CD14-positive monocyte (primary cell): ENCODE measurements around the gene TSHR. TPM values are rescaled to one million over a fixed set of nuclear protein-coding genes. Genes with fewer than 3 reads are reported as not detected.

Experiments used
- DNase-seq, 3 donors: peaks; one replicate each; pipeline ENCODE4 v3.0.0-alpha.2; 2011 to 2022
- H2AFZ ChIP-seq: 2 replicates; pipeline ENCODE4 v1.6.0; 2012; ENCODE audit warnings: mild to moderate bottlenecking, low read depth, low read length, inconsistent platforms; ENCODE audit not compliant: insufficient read depth, poor library complexity, severe bottlenecking
- H3K27ac ChIP-seq, 2 donors: 1 replicate in 1 of 2; 2 replicates in 1 of 2; pipeline ENCODE4 v1.5.1; 2012 to 2013; ENCODE audit warnings: low read length in 2 of 2, control low read depth in 1 of 2, inconsistent platforms in 1 of 2, low read depth in 1 of 2, mild to moderate bottlenecking in 1 of 2
- H3K27me3 ChIP-seq, 2 donors: one replicate each; pipeline versions ENCODE4 v1.6.0 to v1.6.1; 2011 to 2013; ENCODE audit warnings: low read length in 2 of 2; ENCODE audit not compliant: control insufficient read depth in 2 of 2, insufficient read depth in 2 of 2
- H3K36me3 ChIP-seq, 2 donors: replicated peaks in 1 of 2; 1 replicate in 1 of 2; 2 replicates in 1 of 2; pipeline versions ENCODE4 v1.5.1 to v1.6.1; 2012 to 2013; ENCODE audit warnings: low read length in 2 of 2, control low read depth in 1 of 2, inconsistent platforms in 1 of 2, mild to moderate bottlenecking in 1 of 2; ENCODE audit not compliant: insufficient read depth in 2 of 2, control insufficient read depth in 1 of 2
- H3K4me1 ChIP-seq, 2 donors: 1 replicate in 1 of 2; 2 replicates in 1 of 2; pipeline versions ENCODE4 v1.5.1 to v1.6.1; 2012 to 2013; ENCODE audit warnings: low read length in 2 of 2, control low read depth in 1 of 2, inconsistent platforms in 1 of 2, mild to moderate bottlenecking in 1 of 2, moderate library complexity in 1 of 2; ENCODE audit not compliant: insufficient read depth in 2 of 2, control insufficient read depth in 1 of 2
- H3K4me2 ChIP-seq: replicated peaks from 2 replicates; pipeline ENCODE3; 2012; ENCODE audit warnings: low read length, moderate library complexity, mild to moderate bottlenecking; ENCODE audit not compliant: poor library complexity, severe bottlenecking; ENCODE audit errors: extremely low read depth
- H3K4me3 ChIP-seq, 3 experiments: fragments of 200-600 bp in 1 of 3; sonication (generic) in 1 of 3; replicated peaks in 1 of 3; 1 replicate in 2 of 3; 2 replicates in 1 of 3; pipeline ENCODE4 v1.5.1; 2011 to 2013; ENCODE audit warnings: low read length in 3 of 3, mild to moderate bottlenecking in 3 of 3, control low read depth in 2 of 3, low read depth in 2 of 3, inconsistent platforms in 1 of 3, moderate library complexity in 1 of 3
- H3K79me2 ChIP-seq: 2 replicates; pipeline ENCODE4 v1.6.0; 2012; ENCODE audit warnings: mild to moderate bottlenecking, control low read depth, inconsistent platforms, low read length, moderate library complexity; ENCODE audit not compliant: insufficient read depth
- H3K9ac ChIP-seq: 2 replicates; pipeline ENCODE4 v1.6.0; 2017; ENCODE audit warnings: low read length, mild to moderate bottlenecking; ENCODE audit not compliant: insufficient read depth, poor library complexity, severe bottlenecking
- H3K9me3 ChIP-seq, 2 donors: replicated peaks in 1 of 2; 1 replicate in 1 of 2; 2 replicates in 1 of 2; pipeline versions ENCODE4 v1.5.1 to v1.6.1; 2012 to 2013; ENCODE audit warnings: low read length in 2 of 2, control low read depth in 1 of 2; ENCODE audit not compliant: control insufficient read depth in 1 of 2, insufficient read depth in 1 of 2
- H4K20me1 ChIP-seq: 2 replicates; pipeline ENCODE4 v1.6.0; 2012; ENCODE audit warnings: mild to moderate bottlenecking, low read length, control low read depth, moderate library complexity; ENCODE audit not compliant: insufficient read depth
- H3K27ac Mint-ChIP-seq, 7 donors: one replicate each; pipeline ENCODE4 v1.8.0; 2020; ENCODE audit warnings: mild to moderate bottlenecking in 7 of 7, mixed read lengths in 7 of 7, moderate library complexity in 6 of 7, inconsistent platforms in 2 of 7
- H3K27me3 Mint-ChIP-seq, 3 donors: one replicate each; pipeline ENCODE4 v1.8.0; 2021 to 2022; ENCODE audit warnings: low read depth in 3 of 3, mild to moderate bottlenecking in 3 of 3, mixed read lengths in 3 of 3, moderate library complexity in 3 of 3, inconsistent platforms in 1 of 3
- H3K36me3 Mint-ChIP-seq, 2 donors: one replicate each; pipeline ENCODE4 v1.8.0; 2020; ENCODE audit warnings: mixed read lengths in 2 of 2, inconsistent platforms in 1 of 2, mild to moderate bottlenecking in 1 of 2
- H3K4me1 Mint-ChIP-seq: one replicate; pipeline ENCODE4 v1.8.0; 2020; ENCODE audit warnings: mild to moderate bottlenecking, mixed read lengths
- H3K4me3 Mint-ChIP-seq, 2 donors: one replicate each; pipeline ENCODE4 v1.8.0; 2020; ENCODE audit warnings: mild to moderate bottlenecking in 2 of 2, mixed read lengths in 2 of 2, moderate library complexity in 1 of 2
- H3K9me3 Mint-ChIP-seq, 7 donors: one replicate each; pipeline ENCODE4 v1.8.0; 2020 to 2022; ENCODE audit warnings: mixed read lengths in 7 of 7, mild to moderate bottlenecking in 6 of 7, moderate library complexity in 6 of 7, inconsistent platforms in 2 of 7
- WGBS: methylation state at CpG from one replicate; pipeline ENCODE4 v1.1.5; 2013; ENCODE audit warnings: missing lambda C conversion rate; ENCODE audit not compliant: insufficient coverage; 5-methylcytosine and 5-hydroxymethylcytosine counted together
- intact Hi-C, 2 donors: fragments of 100-400 bp; cut with micrococcal nuclease; formaldehyde crosslinking; loops; one replicate each; pipeline versions ENCODE4 v1.15.0 to v1.15.1; 2023
- polyA plus RNA-seq, 3 donors: library from polyadenylated mRNA; depleted of rRNA in 1 of 3; unstranded in 2 of 3; stranded (reverse) in 1 of 3; fragments of 300-500 nt in 2 of 3; fragments of >200 nt in 1 of 3; fragmentation: Illumina TruSeq in 2 of 3; gene quantifications; 1 replicate in 2 of 3; 2 replicates in 1 of 3; pipeline ENCODE4 v1.2.3, GENCODE V29; 2012 to 2021
- TF ChIP-seq, protein P1 (sequence below): fragments of 200-600 bp; IDR thresholded peaks from one replicate; pipeline ENCODE4 v1.8.0; 2022; ENCODE audit warnings: antibody characterized with exemption, mild to moderate bottlenecking

Gene TSHR
- polyA plus RNA-seq, 3 donors: not detected

- Histone ChIP-seq H3K4me1 (peaks cover 38 to 42% of the 10 kb centered on the region in 2 donors), H3K27me3 (no peaks in the 10 kb centered on the region), H3K36me3 (no peaks in the 10 kb centered on the region), H3K4me2 (peak overlapping the region; percentile 53), H3K9me3 (no peaks in the 10 kb centered on the region), H3K9ac (no peak overlapping the region), H3K79me2 (peaks cover 51% of the 10 kb centered on the region), H2AFZ (no peak overlapping the region), H4K20me1 (no peaks in the 10 kb centered on the region), H3K27ac (peak overlapping the region in 1 of 2 donors; percentile 68), H3K4me3 (peak overlapping the region in 2 of 3 experiments; percentile 31 to 64)
- whole genome bisulfite sequencing: 0% methylated on average over 3 of the region's 8 CpGs
- Mint-ChIP-seq H3K27ac (peak overlapping the region; percentile 68 to 92 (median 81)), H3K36me3 (peaks cover 9 to 16% of the 10 kb centered on the region in 2 donors), H3K4me3 (peak overlapping the region; percentile 48 to 86), H3K9me3 (peaks cover 0 to 9% (median 5%) of the 10 kb centered on the region in 7 donors), H3K27me3 (peaks cover 0 to 2% (median 0%) of the 10 kb centered on the region in 3 donors), H3K4me1 (peaks cover 60% of the 10 kb centered on the region)
- DNase-seq: peak; percentile 72 to 84 (median 80)
- TF ChIP-seq, protein P1, sequence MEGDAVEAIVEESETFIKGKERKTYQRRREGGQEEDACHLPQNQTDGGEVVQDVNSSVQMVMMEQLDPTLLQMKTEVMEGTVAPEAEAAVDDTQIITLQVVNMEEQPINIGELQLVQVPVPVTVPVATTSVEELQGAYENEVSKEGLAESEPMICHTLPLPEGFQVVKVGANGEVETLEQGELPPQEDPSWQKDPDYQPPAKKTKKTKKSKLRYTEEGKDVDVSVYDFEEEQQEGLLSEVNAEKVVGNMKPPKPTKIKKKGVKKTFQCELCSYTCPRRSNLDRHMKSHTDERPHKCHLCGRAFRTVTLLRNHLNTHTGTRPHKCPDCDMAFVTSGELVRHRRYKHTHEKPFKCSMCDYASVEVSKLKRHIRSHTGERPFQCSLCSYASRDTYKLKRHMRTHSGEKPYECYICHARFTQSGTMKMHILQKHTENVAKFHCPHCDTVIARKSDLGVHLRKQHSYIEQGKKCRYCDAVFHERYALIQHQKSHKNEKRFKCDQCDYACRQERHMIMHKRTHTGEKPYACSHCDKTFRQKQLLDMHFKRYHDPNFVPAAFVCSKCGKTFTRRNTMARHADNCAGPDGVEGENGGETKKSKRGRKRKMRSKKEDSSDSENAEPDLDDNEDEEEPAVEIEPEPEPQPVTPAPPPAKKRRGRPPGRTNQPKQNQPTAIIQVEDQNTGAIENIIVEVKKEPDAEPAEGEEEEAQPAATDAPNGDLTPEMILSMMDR: no peak
- intact Hi-C loops: no loop called here
Observed at GRCh38 chr14:80930836-80931389, 24.5 kb upstream of the TSHR start.

GRCh38 chr14:80933282-80933681 lies 22.1 kb upstream of the TSHR start:
- Histone ChIP-seq H3K4me2 (no peak overlapping the region), H3K9ac (no peak overlapping the region), H3K79me2 (peaks cover 42% of the 10 kb centered on the region), H3K36me3 (no peaks in the 10 kb centered on the region), H3K27ac (no peak overlapping the region), H3K4me3 (no peak overlapping the region), H3K9me3 (no peaks in the 10 kb centered on the region), H3K4me1 (peaks cover 38 to 42% of the 10 kb centered on the region in 2 donors), H3K27me3 (no peaks in the 10 kb centered on the region), H2AFZ (no peak overlapping the region), H4K20me1 (no peaks in the 10 kb centered on the region)
- Mint-ChIP-seq H3K36me3 (peaks cover 9 to 12% of the 10 kb centered on the region in 2 donors), H3K4me1 (peaks cover 47% of the 10 kb centered on the region), H3K27me3 (peaks cover 0 to 2% (median 1%) of the 10 kb centered on the region in 3 donors), H3K9me3 (peaks cover 0 to 9% (median 4%) of the 10 kb centered on the region in 7 donors), H3K4me3 (peak overlapping the region in 1 of 2 donors; percentile 27), H3K27ac (peak overlapping the region in 3 of 7 donors; percentile 8 to 43 (median 36))
- intact Hi-C loops: no loop called here
- DNase-seq: no peak
- TF ChIP-seq, protein P1: no peak
